ENCODE measurements around the gene NANOS3. TPM values are rescaled to one million over a fixed set of nuclear protein-coding genes. Genes with fewer than 3 reads are reported as not detected.

Gene NANOS3
- total and polyA plus RNA-seq, 9 donors, result 0.30 to 2.4 (median 1.1) TPM; not detected in 4

DNA sequence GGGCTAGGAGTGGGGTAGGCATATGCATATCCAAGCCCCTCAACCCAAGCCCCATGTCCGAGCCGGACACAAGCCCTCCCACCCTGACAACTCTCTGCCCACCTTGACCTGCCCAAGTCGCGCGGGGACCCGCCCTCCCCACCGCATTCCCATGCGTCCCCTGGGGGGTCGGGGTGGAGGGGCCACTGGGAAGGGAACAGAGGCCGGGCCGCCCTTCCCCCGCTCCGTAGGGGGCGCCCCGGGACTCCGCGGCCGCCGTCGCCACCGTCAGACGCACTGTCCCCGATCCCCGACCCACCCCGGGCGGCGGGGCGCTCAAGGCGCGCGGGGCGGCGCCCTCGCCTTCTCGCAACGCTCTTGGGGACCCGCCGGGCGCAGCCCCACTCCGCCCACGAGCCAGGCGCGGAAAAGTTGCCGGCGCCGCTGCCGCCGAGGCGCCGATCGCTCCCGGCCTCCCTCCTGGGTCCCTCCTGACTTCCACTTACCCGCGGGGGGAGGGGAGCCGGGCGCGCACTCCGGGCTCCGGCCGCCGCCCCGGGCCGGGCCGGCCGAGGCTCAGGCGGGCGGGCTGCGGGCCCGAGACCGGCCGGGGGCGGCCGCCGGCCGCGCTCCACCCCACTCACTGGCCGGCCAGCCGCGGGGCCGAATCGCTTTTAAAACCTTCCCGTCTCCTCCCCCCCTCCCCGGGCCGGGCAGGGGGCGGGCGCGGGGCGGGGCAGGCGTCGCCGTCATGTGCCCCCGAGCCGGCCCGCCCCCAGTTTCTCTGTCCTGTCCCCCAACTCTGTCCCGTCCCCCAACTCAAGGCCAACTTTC, 34.4 kb upstream of the NANOS3 start:
- H3K4me3 ChIP-seq, result peak overlapping the region; percentile 66
- WGBS, 3 donors, result 0 to 1% (median 1%) methylated on average over 61 to 93 of the region's 95 CpGs
- no peaks in the 10 kb centered on the region for H3K9me3 ChIP-seq
- no peaks in the 10 kb centered on the region for H3K36me3 ChIP-seq
- peaks cover 25% of the 10 kb centered on the region for H3K4me1 ChIP-seq (ENCODE audit: insufficient read depth)
- DNase-seq, result peak; percentile 90 to 93 (median 91)
- peak; percentile 69 for TF ChIP-seq POLR2A (IDR thresholded peaks at IDR 0.05)
- TF ChIP-seq, protein P1, sequence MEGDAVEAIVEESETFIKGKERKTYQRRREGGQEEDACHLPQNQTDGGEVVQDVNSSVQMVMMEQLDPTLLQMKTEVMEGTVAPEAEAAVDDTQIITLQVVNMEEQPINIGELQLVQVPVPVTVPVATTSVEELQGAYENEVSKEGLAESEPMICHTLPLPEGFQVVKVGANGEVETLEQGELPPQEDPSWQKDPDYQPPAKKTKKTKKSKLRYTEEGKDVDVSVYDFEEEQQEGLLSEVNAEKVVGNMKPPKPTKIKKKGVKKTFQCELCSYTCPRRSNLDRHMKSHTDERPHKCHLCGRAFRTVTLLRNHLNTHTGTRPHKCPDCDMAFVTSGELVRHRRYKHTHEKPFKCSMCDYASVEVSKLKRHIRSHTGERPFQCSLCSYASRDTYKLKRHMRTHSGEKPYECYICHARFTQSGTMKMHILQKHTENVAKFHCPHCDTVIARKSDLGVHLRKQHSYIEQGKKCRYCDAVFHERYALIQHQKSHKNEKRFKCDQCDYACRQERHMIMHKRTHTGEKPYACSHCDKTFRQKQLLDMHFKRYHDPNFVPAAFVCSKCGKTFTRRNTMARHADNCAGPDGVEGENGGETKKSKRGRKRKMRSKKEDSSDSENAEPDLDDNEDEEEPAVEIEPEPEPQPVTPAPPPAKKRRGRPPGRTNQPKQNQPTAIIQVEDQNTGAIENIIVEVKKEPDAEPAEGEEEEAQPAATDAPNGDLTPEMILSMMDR (IDR thresholded peaks at IDR 0.05), result no peak
- intact Hi-C loops (cut with DNase I), result loop anchor here in 3 of 4 donors (5.0 to 10.0 kb wide), 3 partner anchors 45 to 1058 kb away; partner anchors contain the start of gene ZSWIM4 (in 2 of the 3)
- H3K27ac ChIP-seq, result peak overlapping the region; percentile 94 to 98
- no peaks in the 10 kb centered on the region for H3K27me3 ChIP-seq

DNA sequence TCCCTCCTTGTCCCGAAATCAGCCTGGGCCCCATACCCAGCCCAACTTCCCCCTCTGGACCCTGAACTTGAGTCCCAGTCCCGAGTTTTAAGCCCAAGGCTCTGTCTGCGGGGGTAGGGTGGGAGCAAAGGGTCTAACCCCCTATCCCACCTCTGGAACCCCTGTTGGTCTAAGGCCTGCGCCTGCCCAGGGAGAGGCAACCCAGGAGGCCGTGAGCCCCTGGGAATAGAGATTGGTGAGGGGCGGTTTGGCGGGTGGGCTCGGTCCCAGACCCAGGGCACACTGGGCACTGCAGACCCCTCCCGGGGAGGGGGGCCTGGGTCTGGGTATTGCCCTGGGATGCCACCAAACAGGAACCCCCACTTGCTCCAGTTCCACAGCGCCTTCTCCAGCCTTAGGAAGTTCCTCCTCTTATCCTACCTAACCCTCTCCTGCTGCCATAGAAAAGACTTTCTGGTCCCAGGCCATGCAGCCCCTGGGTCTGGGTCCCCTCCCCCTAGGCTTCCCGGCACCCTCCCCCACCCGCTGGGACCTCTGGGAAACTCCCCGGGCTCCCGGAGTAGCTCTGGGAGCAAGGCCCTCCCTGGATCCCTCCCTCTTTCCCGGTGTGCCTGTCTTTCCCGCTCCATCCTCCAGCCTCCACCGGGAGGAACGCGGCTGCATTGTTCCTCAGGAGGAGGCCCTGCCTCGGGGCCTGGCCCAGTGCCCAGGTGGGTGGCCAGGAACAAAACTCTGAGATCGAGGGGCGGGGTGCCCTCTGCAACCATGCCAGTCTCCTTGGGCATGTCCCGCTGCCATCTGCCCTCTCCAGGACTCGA, 33.6 kb upstream of the NANOS3 start:
- H3K9me3 ChIP-seq, result no peaks in the 10 kb centered on the region
- H3K27ac ChIP-seq, result peak overlapping the region; percentile 94 to 98
- peak overlapping the region; percentile 66 for H3K4me3 ChIP-seq
- H3K27me3 ChIP-seq, result no peaks in the 10 kb centered on the region
- peak; percentile 7 for TF ChIP-seq POLR2A (IDR thresholded peaks at IDR 0.05)
- TF ChIP-seq, protein P1 (IDR thresholded peaks at IDR 0.05), result no peak
- 8 to 18% (median 8%) methylated on average over 20 to 24 of the region's 24 CpGs for WGBS, 3 donors
- H3K36me3 ChIP-seq, result no peaks in the 10 kb centered on the region
- intact Hi-C loops (cut with DNase I), result loop anchor here in 3 of 4 donors (5.0 to 10.0 kb wide), 3 partner anchors 46 to 1059 kb away; partner anchors contain the start of gene ZSWIM4 (in 2 of the 3)
- DNase-seq, result peak; percentile 73 to 79 (median 75)
- peaks cover 25% of the 10 kb centered on the region for H3K4me1 ChIP-seq (ENCODE audit: insufficient read depth)

DNA sequence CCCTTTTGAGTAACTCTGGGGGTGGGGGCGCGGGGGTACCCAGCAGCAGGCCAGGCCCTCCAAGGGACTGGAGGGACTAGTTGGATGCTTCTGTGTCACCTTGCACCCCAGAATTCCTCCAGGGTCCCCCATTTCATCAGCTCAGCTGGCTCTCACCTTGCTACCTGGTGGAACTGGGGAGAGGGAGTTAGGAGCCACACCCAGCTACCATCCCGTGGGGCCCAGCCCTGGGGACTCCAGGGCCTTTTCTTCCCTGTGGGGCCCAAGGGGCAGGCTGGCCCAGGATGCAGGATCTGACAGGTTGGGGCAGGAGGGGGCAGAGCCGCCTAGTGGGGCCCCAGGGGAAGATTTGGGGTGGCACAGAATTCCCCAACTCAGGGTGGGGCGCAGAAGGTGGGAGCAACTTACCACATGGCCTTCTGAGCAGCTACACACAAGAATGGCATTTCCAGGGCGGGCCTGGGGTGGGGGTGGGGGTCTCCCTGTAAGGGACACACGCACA, 32.8 kb upstream of the NANOS3 start:
- Histone ChIP-seq H3K27ac (peak overlapping the region; percentile 94 to 98), H3K9me3 (no peaks in the 10 kb centered on the region), H3K4me1 (ENCODE audit: insufficient read depth) (peaks cover 20% of the 10 kb centered on the region), H3K4me3 (no peak overlapping the region), H3K27me3 (no peaks in the 10 kb centered on the region), H3K36me3 (no peaks in the 10 kb centered on the region)
- peak in 3 of 5 donors; percentile 45 to 52 (median 51) for DNase-seq
- WGBS, 3 donors, result 79 to 88% (median 85%) methylated on average over 7 of the region's 7 CpGs
- TF ChIP-seq, protein P1 (IDR thresholded peaks at IDR 0.05), result no peak
- TF ChIP-seq EP300 (IDR thresholded peaks at IDR 0.05), result no peak
- TF ChIP-seq POLR2A (IDR thresholded peaks at IDR 0.05), result no peak
- intact Hi-C loops (cut with DNase I), result loop anchor here in 3 of 4 donors (5.0 to 10.0 kb wide), 3 partner anchors 47 to 1059 kb away; partner anchors contain the start of gene ZSWIM4 (in 2 of the 3)

Data from ovary (tissue), 9 donors.